ENCODE data around the gene ROCK2.

- no peak for TF ChIP-seq CTCF (conservative IDR thresholded peaks at IDR 0.05 in 1 of 2, IDR thresholded peaks at IDR 0.05 in 1 of 2; ENCODE audit: low read depth in 1 of 2, low read length in 2 of 2)
- no peak for TF ChIP-seq EZH2 (IDR thresholded peaks at IDR 0.05; ENCODE audit: low read length, missing control alignments)
Measured at GRCh38 chr2:11285499-11285898, 58.9 kb downstream of the ROCK2 start.
